Endometrial microvascular endothelial cells (primary cell): ENCODE results near the gene FAM222A. TPM values are rescaled to one million over a fixed set of nuclear protein-coding genes. Genes with fewer than 3 reads are reported as not detected.

Experiments used
- total RNA-seq: library from RNA; depleted of rRNA; stranded (reverse); fragments of >200 nt; gene quantifications from one replicate; pipeline ENCODE4 v1.2.3, GENCODE V29; 2015; ENCODE audit errors: inconsistent ontology term

The FAM222A gene
- total RNA-seq, 1 donor from 2014 or later: 1.0 TPM

Other genes with a start within 250 kb of the FAM222A start
- 63.0 TPM for gene KCTD10, start 236.5 kb upstream of the FAM222A start, total RNA-seq
- gene UBE3B, start 236.2 kb upstream of the FAM222A start, total RNA-seq: 60.6 TPM
- 34.9 TPM for gene MMAB, start 140.3 kb upstream of the FAM222A start, total RNA-seq
- gene MVK, start 140.0 kb upstream of the FAM222A start, total RNA-seq: 41.6 TPM
- 3.3 TPM for gene TRPV4, start 119.6 kb downstream of the FAM222A start, total RNA-seq
- 93.0 TPM for gene GLTP, start 166.7 kb downstream of the FAM222A start, total RNA-seq
- gene TCHP, start 186.4 kb downstream of the FAM222A start, total RNA-seq: 35.3 TPM